Uterus (tissue), 2 donors: Measurements from ENCODE around the gene CD2AP.

ENCODE experiments used
- POLR2A ChIP-seq, 2 donors: fragments of 450-650 bp; IDR thresholded peaks; one replicate each; pipeline ENCODE4 v1.6.1; 2016; ENCODE audit warnings: antibody characterized with exemption in 2 of 2, mild to moderate bottlenecking in 1 of 2, moderate library complexity in 1 of 2
- TF ChIP-seq, protein P1 (sequence below), 4 experiments: fragments of 200-600 bp in 2 of 4; fragments of 450-650 bp in 2 of 4; sonication (generic) in 2 of 4; IDR thresholded peaks; one replicate each; pipeline ENCODE4 v1.5.1; 2016 to 2019; ENCODE audit warnings: antibody characterized with exemption in 4 of 4, mild to moderate bottlenecking in 2 of 4, moderate library complexity in 1 of 4

DNA sequence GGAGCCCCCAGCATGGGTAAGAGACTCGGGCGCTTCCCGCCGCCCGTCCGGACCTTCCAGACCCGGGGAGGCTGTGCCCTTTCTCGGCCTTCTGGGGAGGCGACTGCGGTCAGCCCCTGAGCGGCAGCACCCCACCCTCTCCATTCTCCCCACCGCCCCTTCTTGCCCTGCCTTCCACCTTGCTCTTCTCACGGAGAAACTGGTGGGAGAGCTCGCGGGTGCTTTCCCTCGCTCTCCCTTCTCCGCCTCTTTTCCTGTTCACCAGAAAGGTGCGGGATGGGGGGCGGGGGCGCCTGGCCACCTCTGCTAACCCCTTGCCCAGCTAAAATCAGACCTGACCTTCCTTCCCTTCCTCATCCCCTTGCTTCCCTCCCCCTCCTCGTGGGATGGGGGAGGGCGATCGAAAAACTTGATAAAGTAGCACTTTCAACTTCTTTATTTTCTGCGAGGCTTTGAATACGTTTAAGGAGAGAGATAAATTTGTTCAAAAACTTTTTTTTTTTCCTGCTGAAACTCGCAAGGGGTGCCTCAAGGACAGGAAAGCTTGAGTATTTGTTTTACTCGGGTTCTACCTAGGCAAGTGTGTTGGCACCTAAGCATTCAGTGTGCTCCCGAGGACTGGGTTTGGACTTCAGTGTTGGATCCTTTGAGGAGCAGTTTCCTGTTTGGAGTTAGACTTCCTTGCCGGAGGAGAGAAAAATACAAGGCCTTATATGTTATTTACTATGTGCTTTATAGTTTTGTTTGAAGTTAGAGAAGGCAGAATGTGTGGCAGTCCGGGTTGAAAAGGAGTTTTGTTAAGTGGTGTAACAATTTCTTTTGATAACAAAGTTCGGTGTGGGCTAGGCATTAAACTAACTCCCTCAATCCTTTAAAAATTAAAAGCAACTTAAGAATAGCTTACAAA is 897 bp downstream of the CD2AP start:
- TF ChIP-seq, protein P1, sequence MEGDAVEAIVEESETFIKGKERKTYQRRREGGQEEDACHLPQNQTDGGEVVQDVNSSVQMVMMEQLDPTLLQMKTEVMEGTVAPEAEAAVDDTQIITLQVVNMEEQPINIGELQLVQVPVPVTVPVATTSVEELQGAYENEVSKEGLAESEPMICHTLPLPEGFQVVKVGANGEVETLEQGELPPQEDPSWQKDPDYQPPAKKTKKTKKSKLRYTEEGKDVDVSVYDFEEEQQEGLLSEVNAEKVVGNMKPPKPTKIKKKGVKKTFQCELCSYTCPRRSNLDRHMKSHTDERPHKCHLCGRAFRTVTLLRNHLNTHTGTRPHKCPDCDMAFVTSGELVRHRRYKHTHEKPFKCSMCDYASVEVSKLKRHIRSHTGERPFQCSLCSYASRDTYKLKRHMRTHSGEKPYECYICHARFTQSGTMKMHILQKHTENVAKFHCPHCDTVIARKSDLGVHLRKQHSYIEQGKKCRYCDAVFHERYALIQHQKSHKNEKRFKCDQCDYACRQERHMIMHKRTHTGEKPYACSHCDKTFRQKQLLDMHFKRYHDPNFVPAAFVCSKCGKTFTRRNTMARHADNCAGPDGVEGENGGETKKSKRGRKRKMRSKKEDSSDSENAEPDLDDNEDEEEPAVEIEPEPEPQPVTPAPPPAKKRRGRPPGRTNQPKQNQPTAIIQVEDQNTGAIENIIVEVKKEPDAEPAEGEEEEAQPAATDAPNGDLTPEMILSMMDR (IDR thresholded peaks at IDR 0.05), result no peak
- no peak for TF ChIP-seq POLR2A (IDR thresholded peaks at IDR 0.05)
